Progenitor cell of endocrine pancreas (in vitro differentiated cells): Measurements from ENCODE around the gene PIP4P1. TPM values are rescaled to one million over a fixed set of nuclear protein-coding genes. Genes with fewer than 3 reads are reported as not detected.

ENCODE experiments used
- DNase-seq: peaks from one replicate; pipeline ENCODE4 v3.0.0; 2021; ENCODE audit warnings: low spot score; ENCODE audit not compliant: unreplicated experiment
- H3K27ac Mint-ChIP-seq: 2 replicates; pipeline ENCODE4 v1.8.0; 2021; ENCODE audit warnings: mild to moderate bottlenecking, moderate library complexity, mixed read lengths
- H3K27me3 Mint-ChIP-seq: 2 replicates; pipeline ENCODE4 v1.8.0; 2021; ENCODE audit warnings: mixed read lengths
- H3K36me3 Mint-ChIP-seq: 2 replicates; pipeline ENCODE4 v1.8.0; 2022; ENCODE audit warnings: mixed read lengths; ENCODE audit not compliant: insufficient read depth
- H3K4me1 Mint-ChIP-seq: 2 replicates; pipeline ENCODE4 v1.8.0; 2021; ENCODE audit warnings: low read depth, mixed read lengths
- H3K4me3 Mint-ChIP-seq: 2 replicates; pipeline ENCODE4 v1.8.0; 2021; ENCODE audit warnings: low read depth, mild to moderate bottlenecking, moderate library complexity, mixed read lengths
- H3K9me3 Mint-ChIP-seq: 2 replicates; pipeline ENCODE4 v1.8.0; 2021; ENCODE audit warnings: low read depth, mixed read lengths
- CTCF ChIP-seq: fragments of 200-600 bp; sonication (generic); IDR thresholded peaks from one replicate; pipeline ENCODE4 v1.5.0; 2021; ENCODE audit warnings: antibody characterized with exemption, mild to moderate bottlenecking; ENCODE audit not compliant: unreplicated experiment
- total RNA-seq: library from RNA; stranded (reverse); gene quantifications from 2 replicates; pipeline ENCODE4 v1.2.1, GENCODE V29; 2021

Gene PIP4P1
- total RNA-seq, 1 donor from 2014 or later, result 45.6 TPM

GRCh38 chr14:20499881-20500280, 38.6 kb upstream of the PIP4P1 start:
- no peak overlapping the region for H3K27ac Mint-ChIP-seq
- H3K9me3 Mint-ChIP-seq, result peaks cover 3% of the 10 kb centered on the region
- TF ChIP-seq CTCF, result no peak

GRCh38 chr14:20499108-20499507, 37.9 kb upstream of the PIP4P1 start:
- peaks cover 11% of the 10 kb centered on the region for H3K4me1 Mint-ChIP-seq
- no peak overlapping the region for H3K4me3 Mint-ChIP-seq
- peaks cover 3% of the 10 kb centered on the region for H3K9me3 Mint-ChIP-seq
- no peak for TF ChIP-seq CTCF
- H3K27ac Mint-ChIP-seq, result peak overlapping the region; percentile 26
- no peaks in the 10 kb centered on the region for H3K27me3 Mint-ChIP-seq
- DNase-seq, result no peak
- peaks cover 2% of the 10 kb centered on the region for H3K36me3 Mint-ChIP-seq

More at GRCh38 chr14:20499881-20500280, 38.6 kb upstream of the PIP4P1 start:
- Mint-ChIP-seq H3K36me3 (peaks cover 2% of the 10 kb centered on the region), H3K27me3 (no peaks in the 10 kb centered on the region), H3K4me1 (peaks cover 11% of the 10 kb centered on the region), H3K4me3 (no peak overlapping the region)
- DNase-seq, result no peak

GRCh38 chr14:20498622-20499021, 37.4 kb upstream of the PIP4P1 start:
- no peaks in the 10 kb centered on the region for H3K9me3 Mint-ChIP-seq
- no peak overlapping the region for H3K4me3 Mint-ChIP-seq
- no peaks in the 10 kb centered on the region for H3K36me3 Mint-ChIP-seq
- no peak for DNase-seq
- H3K27ac Mint-ChIP-seq, result no peak overlapping the region
- H3K27me3 Mint-ChIP-seq, result no peaks in the 10 kb centered on the region
- H3K4me1 Mint-ChIP-seq, result peaks cover 7% of the 10 kb centered on the region
- no peak for TF ChIP-seq CTCF

GRCh38 chr14:20494935-20495766, 33.9 kb upstream of the PIP4P1 start:
- Mint-ChIP-seq H3K4me3 (no peak overlapping the region), H3K9me3 (no peaks in the 10 kb centered on the region), H3K4me1 (peaks cover 5% of the 10 kb centered on the region), H3K27ac (no peak overlapping the region), H3K36me3 (no peaks in the 10 kb centered on the region), H3K27me3 (no peaks in the 10 kb centered on the region)
- TF ChIP-seq CTCF, result no peak
- no peak for DNase-seq

GRCh38 chr14:20493634-20494033, 32.4 kb upstream of the PIP4P1 start:
- H3K4me1 Mint-ChIP-seq, result peaks cover 6% of the 10 kb centered on the region
- TF ChIP-seq CTCF, result no peak
- no peak overlapping the region for H3K4me3 Mint-ChIP-seq
- no peaks in the 10 kb centered on the region for H3K36me3 Mint-ChIP-seq
- no peaks in the 10 kb centered on the region for H3K9me3 Mint-ChIP-seq
- peak overlapping the region; percentile 88 for H3K27ac Mint-ChIP-seq
- no peaks in the 10 kb centered on the region for H3K27me3 Mint-ChIP-seq
- no peak for DNase-seq
